Astrocyte (in vitro differentiated cells and primary cell): ENCODE measurements around the gene INCENP. TPM values are rescaled to one million over a fixed set of nuclear protein-coding genes. Genes with fewer than 3 reads are reported as not detected.

Experiments used
- DNase-seq: peaks from one replicate; pipeline ENCODE4 v3.0.0-alpha.2; 2010; ENCODE audit warnings: low read depth
- FAIRE-seq: peaks from 2 replicates; lab custom pipeline; 2011; peaks lifted over from hg19 to GRCh38; lab: Jason Lieb, UNC
- H2AFZ ChIP-seq: 2 replicates; pipeline ENCODE4 v1.6.0; 2012; ENCODE audit warnings: low read depth, low read length, inconsistent platforms
- H3K27ac ChIP-seq: 2 replicates; pipeline ENCODE4 v1.5.1; 2011; ENCODE audit warnings: low read depth, low read length, inconsistent platforms
- H3K27me3 ChIP-seq: 2 replicates; pipeline ENCODE4 v1.6.0; 2011; ENCODE audit warnings: low read length, inconsistent platforms; ENCODE audit not compliant: insufficient read depth
- H3K36me3 ChIP-seq: 2 replicates; pipeline ENCODE4 v1.5.1; 2011; ENCODE audit warnings: low read length, inconsistent platforms; ENCODE audit not compliant: insufficient read depth
- H3K4me1 ChIP-seq: 2 replicates; pipeline ENCODE4 v1.5.1; 2011; ENCODE audit warnings: low read length, inconsistent platforms; ENCODE audit not compliant: insufficient read depth
- H3K4me2 ChIP-seq: 2 replicates; pipeline ENCODE4 v1.6.0; 2012; ENCODE audit warnings: low read length, inconsistent platforms
- H3K4me3 ChIP-seq: 2 replicates; pipeline ENCODE4 v1.5.1; 2011; ENCODE audit warnings: low read depth, mild to moderate bottlenecking, low read length, inconsistent platforms; ENCODE audit not compliant: insufficient read depth
- H3K79me2 ChIP-seq: 2 replicates; pipeline ENCODE4 v1.6.0; 2012; ENCODE audit warnings: mild to moderate bottlenecking, low read length, inconsistent platforms; ENCODE audit not compliant: insufficient read depth
- H3K9ac ChIP-seq: 2 replicates; pipeline ENCODE4 v1.6.0; 2012; ENCODE audit warnings: mild to moderate bottlenecking, low read length, inconsistent platforms
- H3K9me3 ChIP-seq: 2 replicates; pipeline ENCODE4 v1.5.1; 2012; ENCODE audit warnings: low read depth, mild to moderate bottlenecking, low read length, inconsistent platforms; ENCODE audit not compliant: insufficient read depth
- H4K20me1 ChIP-seq: 2 replicates; pipeline ENCODE4 v1.6.0; 2012; ENCODE audit warnings: low read length, inconsistent platforms; ENCODE audit not compliant: insufficient read depth
- H3K27ac Mint-ChIP-seq: one replicate; pipeline ENCODE4 v1.8.0; 2021; ENCODE audit warnings: mild to moderate bottlenecking, mixed read lengths; ENCODE audit not compliant: unreplicated experiment
- H3K27me3 Mint-ChIP-seq: one replicate; pipeline ENCODE4 v1.8.0; 2021; ENCODE audit warnings: low read depth, mixed read lengths; ENCODE audit not compliant: unreplicated experiment
- H3K36me3 Mint-ChIP-seq: one replicate; pipeline ENCODE4 v1.8.0; 2021; ENCODE audit warnings: low read depth, mixed read lengths; ENCODE audit not compliant: unreplicated experiment
- H3K4me1 Mint-ChIP-seq: one replicate; pipeline ENCODE4 v1.8.0; 2021; ENCODE audit warnings: low read depth, mixed read lengths; ENCODE audit not compliant: unreplicated experiment
- H3K4me3 Mint-ChIP-seq: one replicate; pipeline ENCODE4 v1.8.0; 2021; ENCODE audit warnings: mild to moderate bottlenecking, moderate library complexity, mixed read lengths; ENCODE audit not compliant: unreplicated experiment
- H3K9me3 Mint-ChIP-seq: one replicate; pipeline ENCODE4 v1.8.0; 2021; ENCODE audit warnings: mild to moderate bottlenecking, mixed read lengths; ENCODE audit not compliant: unreplicated experiment
- CTCF ChIP-seq: IDR thresholded peaks from 2 replicates; pipeline ENCODE4 v1.5.1; 2011; ENCODE audit warnings: low read depth, mild to moderate bottlenecking, inconsistent platforms, low read length, moderate library complexity; ENCODE audit not compliant: insufficient read depth
- EZH2 ChIP-seq: IDR thresholded peaks from 2 replicates; pipeline ENCODE4 v1.6.1; 2012; ENCODE audit warnings: mild to moderate bottlenecking, low read length, inconsistent platforms; ENCODE audit not compliant: insufficient read depth
- total RNA-seq: library from RNA; stranded (reverse); gene quantifications from 2 replicates; pipeline ENCODE4 v1.2.1, GENCODE V29; 2021

Gene INCENP
- total RNA-seq, 1 donor from 2014 or later: 17.7 TPM

GRCh38 chr11:62129590-62130282 lies 5.9 kb downstream of the INCENP start:
- Histone ChIP-seq H3K4me3 (no peak overlapping the region), H3K27ac (no peak overlapping the region), H3K79me2 (peaks cover 99% of the 10 kb centered on the region)

GRCh38 chr11:62130283-62131169 lies 6.7 kb downstream of the INCENP start:
- Mint-ChIP-seq H3K27ac (no peak overlapping the region), H3K4me1 (peaks cover 8% of the 10 kb centered on the region), H3K9me3 (no peaks in the 10 kb centered on the region), H3K4me3 (no peak overlapping the region), H3K36me3 (peaks cover 8% of the 10 kb centered on the region), H3K27me3 (no peaks in the 10 kb centered on the region)
- no peak for DNase-seq
- H4K20me1 ChIP-seq: peaks cover 57% of the 10 kb centered on the region
- no peak overlapping the region for H3K4me2 ChIP-seq
- H3K9me3 ChIP-seq: no peaks in the 10 kb centered on the region
- no peak for FAIRE-seq
- no peak overlapping the region for H3K27ac ChIP-seq
- H2AFZ ChIP-seq: no peak overlapping the region
- peaks cover 99% of the 10 kb centered on the region for H3K79me2 ChIP-seq
- no peak overlapping the region for H3K9ac ChIP-seq
- H3K4me3 ChIP-seq: no peak overlapping the region
- TF ChIP-seq EZH2 (no peak), CTCF (no peak)
- no peaks in the 10 kb centered on the region for H3K27me3 ChIP-seq
- H3K4me1 ChIP-seq: peaks cover 3% of the 10 kb centered on the region
- peaks cover 11% of the 10 kb centered on the region for H3K36me3 ChIP-seq

More at GRCh38 chr11:62129590-62130282, 5.9 kb downstream of the INCENP start:
- no peak overlapping the region for H3K4me2 ChIP-seq
- H3K36me3 ChIP-seq: peaks cover 11% of the 10 kb centered on the region
- H3K9me3 Mint-ChIP-seq: no peaks in the 10 kb centered on the region
- H4K20me1 ChIP-seq: peaks cover 61% of the 10 kb centered on the region
- TF ChIP-seq CTCF (no peak), EZH2 (no peak)
- H3K27me3 ChIP-seq: no peaks in the 10 kb centered on the region
- H3K9ac ChIP-seq: no peak overlapping the region
- peaks cover 4% of the 10 kb centered on the region for H3K36me3 Mint-ChIP-seq
- FAIRE-seq (no peak), DNase-seq (no peak)
- no peak overlapping the region for H3K27ac Mint-ChIP-seq
- H3K4me3 Mint-ChIP-seq: no peak overlapping the region
- H3K9me3 ChIP-seq: no peaks in the 10 kb centered on the region
- no peaks in the 10 kb centered on the region for H3K27me3 Mint-ChIP-seq
- peaks cover 16% of the 10 kb centered on the region for H3K4me1 Mint-ChIP-seq
- H2AFZ ChIP-seq: no peak overlapping the region
- peaks cover 10% of the 10 kb centered on the region for H3K4me1 ChIP-seq
